SK-N-SH (cell line): ENCODE results near the gene PPP1R14B. TPM values are rescaled to one million over a fixed set of nuclear protein-coding genes. Genes with fewer than 3 reads are reported as not detected.

Experiments
- CTCF ChIA-PET: fragments of 300-600, 350-600 bp; formaldehyde crosslinking; extraction: SDS; loops from one replicate; lab custom pipeline; 2021; lab: Yijun Ruan, JAX
- POLR2A ChIA-PET: fragments of 350-600 bp; sonication (Branson Sonifier 250); formaldehyde crosslinking; extraction: SDS; loops from one replicate; lab custom pipeline; 2020; ENCODE audit warnings: antibody characterized with exemption, inconsistent platforms; lab: Yijun Ruan, JAX
- DNase-seq: peaks from one replicate; pipeline ENCODE4 v3.0.0; 2012
- H2AFZ ChIP-seq: fragments of 200-600 bp; sonication (generic); 2 replicates; pipeline ENCODE4 v1.8.1; 2016; ENCODE audit warnings: antibody characterized with exemption, mild to moderate bottlenecking, low read depth
- H3F3A ChIP-seq: fragments of 200-600 bp; sonication (generic); replicated peaks from 2 replicates; pipeline ENCODE3; 2016; ENCODE audit warnings: antibody characterized with exemption, mild to moderate bottlenecking; ENCODE audit not compliant: insufficient read depth
- H3K27ac ChIP-seq, 2 experiments: fragments of 200-500 bp in 1 of 2; fragments of 200-600 bp in 1 of 2; sonication (Bioruptor generic) in 1 of 2; sonication (generic), shearing (Covaris generic) in 1 of 2; 2 replicates each; pipeline versions ENCODE4 v1.5.1 to v1.6.1; 2014 to 2016; ENCODE audit warnings: low read depth in 2 of 2, inconsistent platforms in 1 of 2, low read length in 1 of 2, mild to moderate bottlenecking in 1 of 2, mixed read lengths in 1 of 2
- H3K27me3 ChIP-seq: fragments of 200-600 bp; sonication (generic), shearing (Covaris generic); 2 replicates; pipeline ENCODE4 v1.6.1; 2016; ENCODE audit warnings: mixed run types; ENCODE audit not compliant: insufficient read depth
- H3K36me3 ChIP-seq, 2 experiments: fragments of 200-500 bp in 1 of 2; fragments of 200-600 bp in 1 of 2; sonication (Bioruptor generic) in 1 of 2; sonication (generic) in 1 of 2; replicated peaks in 1 of 2; 2 replicates each; pipeline versions ENCODE3 to v1.5.1; 2014 to 2016; ENCODE audit warnings: low read length in 1 of 2, mild to moderate bottlenecking in 1 of 2; ENCODE audit not compliant: insufficient read depth in 2 of 2, control insufficient read depth in 1 of 2
- H3K4me1 ChIP-seq, 2 experiments: fragments of 200-500 bp in 1 of 2; fragments of 200-600 bp in 1 of 2; sonication (Bioruptor generic) in 1 of 2; sonication (generic), shearing (Covaris generic) in 1 of 2; 2 replicates each; pipeline versions ENCODE4 v1.5.1 to v1.6.1; 2014 to 2016; ENCODE audit warnings: low read depth in 1 of 2, low read length in 1 of 2, mixed run types in 1 of 2; ENCODE audit not compliant: insufficient read depth in 2 of 2, control insufficient read depth in 1 of 2
- H3K4me2 ChIP-seq: fragments of 200-600 bp; sonication (generic), shearing (Covaris generic); 2 replicates; pipeline ENCODE4 v1.6.1; 2017; ENCODE audit warnings: mixed run types
- H3K4me3 ChIP-seq, 2 experiments: fragments of 200-500 bp in 1 of 2; fragments of 200-600 bp in 1 of 2; sonication (Bioruptor generic) in 1 of 2; sonication (generic), shearing (Covaris generic) in 1 of 2; 2 replicates each; pipeline versions ENCODE4 v1.5.1 to v1.8.1; 2014 to 2016; ENCODE audit warnings: low read depth in 2 of 2, inconsistent platforms in 1 of 2, low read length in 1 of 2, mild to moderate bottlenecking in 1 of 2, mixed read lengths in 1 of 2, moderate library complexity in 1 of 2
- H3K79me2 ChIP-seq: fragments of 200-600 bp; sonication (generic); 2 replicates; pipeline ENCODE4 v1.8.1; 2017; ENCODE audit warnings: mild to moderate bottlenecking; ENCODE audit not compliant: insufficient read depth
- H3K9ac ChIP-seq: fragments of 200-600 bp; sonication (generic); 2 replicates; pipeline ENCODE4 v1.6.1; 2017; ENCODE audit warnings: mixed run types
- H3K9me2 ChIP-seq: fragments of 200-600 bp; sonication (generic); 2 replicates; pipeline ENCODE4 v1.6.1; 2017; ENCODE audit warnings: mixed run types
- H3K9me3 ChIP-seq: fragments of 200-600 bp; sonication (generic); 2 replicates; pipeline ENCODE4 v1.6.1; 2017; ENCODE audit warnings: mixed run types, mild to moderate bottlenecking, moderate library complexity
- H4K20me1 ChIP-seq: fragments of 200-600 bp; sonication (generic); 2 replicates; pipeline ENCODE4 v1.6.1; 2017; ENCODE audit warnings: mild to moderate bottlenecking, mixed run types; ENCODE audit not compliant: insufficient read depth
- CHD2 ChIP-seq: fragments of 150-350 bp; IDR thresholded peaks from 2 replicates; pipeline ENCODE4 v1.6.1; 2018; ENCODE audit warnings: low read length; ENCODE audit not compliant: partially characterized antibody
- CTCF ChIP-seq: fragments of 200-600 bp; sonication (generic); IDR thresholded peaks from 2 replicates; pipeline ENCODE4 v1.6.1; 2017; ENCODE audit warnings: antibody characterized with exemption, mild to moderate bottlenecking, moderate library complexity
- ELF1 ChIP-seq: IDR thresholded peaks from 2 replicates; pipeline ENCODE4 v1.4.0; 2012
- FOXM1 ChIP-seq: IDR thresholded peaks from 2 replicates; pipeline ENCODE4 v1.4.0; 2012; ENCODE audit warnings: low read depth, mild to moderate bottlenecking
- GATA2 ChIP-seq: sonication (generic); formaldehyde crosslinking; IDR thresholded peaks from 2 replicates; pipeline ENCODE4 v1.5.0; 2020; ENCODE audit warnings: mild to moderate bottlenecking, missing genetic modification reagents
- MAX ChIP-seq: IDR thresholded peaks from 2 replicates; pipeline ENCODE4 v1.4.0; 2012; ENCODE audit warnings: low read depth
- MEF2A ChIP-seq: IDR thresholded peaks from 2 replicates; pipeline ENCODE4 v1.4.0; 2012; ENCODE audit warnings: low read depth, borderline replicate concordance
- MXI1 ChIP-seq: IDR thresholded peaks from 2 replicates; pipeline ENCODE4 v1.6.1; 2012; ENCODE audit warnings: mild to moderate bottlenecking, low read depth, low read length, improper control_type of control experiment
- POLR2AphosphoS5 ChIP-seq: IDR thresholded peaks from 2 replicates; pipeline ENCODE4 v1.6.1; 2012; ENCODE audit warnings: low read depth, low read length
- RAD21 ChIP-seq: IDR thresholded peaks from 2 replicates; pipeline ENCODE4 v1.6.1; 2012; ENCODE audit warnings: mild to moderate bottlenecking, low read length
- RCOR1 ChIP-seq: fragments of 150-350 bp; IDR thresholded peaks from 2 replicates; pipeline ENCODE4 v1.6.1; 2017; ENCODE audit warnings: antibody characterized with exemption, low read length
- REST ChIP-seq: IDR thresholded peaks from 2 replicates; pipeline ENCODE4 v1.6.1; 2012; ENCODE audit warnings: mild to moderate bottlenecking, low read depth, low read length, moderate library complexity
- SIN3A ChIP-seq: IDR thresholded peaks from 2 replicates; pipeline ENCODE4 v1.6.1; 2012; ENCODE audit warnings: low read depth, mild to moderate bottlenecking, low read length, moderate library complexity, borderline replicate concordance
- SMC3 ChIP-seq: IDR thresholded peaks from 2 replicates; pipeline ENCODE4 v1.6.1; 2012; ENCODE audit warnings: low read depth, low read length, improper control_type of control experiment
- TAF1 ChIP-seq: IDR thresholded peaks from 2 replicates; pipeline ENCODE4 v1.6.1; 2012; ENCODE audit warnings: low read depth, mild to moderate bottlenecking, low read length, moderate library complexity, borderline replicate concordance
- TCF12 ChIP-seq: IDR thresholded peaks from 2 replicates; pipeline ENCODE4 v1.4.0; 2012
- USF2 ChIP-seq: fragments of 150-350 bp; IDR thresholded peaks from 2 replicates; pipeline ENCODE4 v1.6.1; 2017; ENCODE audit warnings: antibody characterized with exemption, low read length, low read depth, borderline replicate concordance
- ZBTB33 ChIP-seq: IDR thresholded peaks from 2 replicates; pipeline ENCODE4 v1.4.0; 2012; ENCODE audit warnings: low read depth, borderline replicate concordance
- WGBS: methylation state at CpG from one replicate; pipeline ENCODE4 v1.1.6; 2017; ENCODE audit warnings: low lambda C conversion rate; 5-methylcytosine and 5-hydroxymethylcytosine counted together
- polyA plus RNA-seq, 3 experiments: library from polyadenylated mRNA; depleted of rRNA; stranded (reverse); fragments of >200 nt; gene quantifications; 2 replicates each; pipeline ENCODE4 v1.2.3, GENCODE V29; 2012

The PPP1R14B gene
- polyA plus RNA-seq, 1 of the 3 experiments (the other 2 are of a cell fraction), result 523 TPM

- Histone ChIP-seq H3K79me2 (peaks cover 10% of the 10 kb centered on the region), H3K27me3 (peaks cover 15% of the 10 kb centered on the region), H4K20me1 (no peaks in the 10 kb centered on the region), H3K9me2 (no peaks in the 10 kb centered on the region), H3K4me3 (no peak overlapping the region), H2AFZ (no peak overlapping the region), H3K36me3 (no peaks in the 10 kb centered on the region), H3F3A (peaks cover 16% of the 10 kb centered on the region), H3K27ac (no peak overlapping the region), H3K9ac (no peak overlapping the region), H3K9me3 (no peaks in the 10 kb centered on the region), H3K4me2 (no peak overlapping the region), H3K4me1 (peaks cover 8 to 22% of the 10 kb centered on the region in 2 experiments; a peak in 2 of 4 replicates)
- TF ChIP-seq FOXM1, result no peak
- no peak for TF ChIP-seq POLR2AphosphoS5
- no peak for DNase-seq
- ChIA-PET CTCF (interaction anchor here (1.1 to 12.2 kb wide), 5 partner anchors 14 to 85 kb away, joined by 3 to 196 read pairs (median 13); partner anchors contain the start of genes CATSPERZ, ESRRA, PLCB3 and PRDX5), POLR2A (interaction anchor here (0.8 kb wide), 1 partner anchor 25 kb away, joined by 3 read pairs; no protein-coding TSS in a partner anchor)
- WGBS, result 90% methylated on average over 2 of the region's 13 CpGs
Observed at GRCh38 chr11:64289002-64289564, 42.3 kb upstream of the PPP1R14B start.

GRCh38 chr11:64288353-64288750, 41.6 kb upstream of the PPP1R14B start:
- H3K4me2 ChIP-seq, result no peak overlapping the region
- H3K9me3 ChIP-seq, result no peaks in the 10 kb centered on the region
- CTCF ChIA-PET, result interaction anchor here (2.2 to 12.2 kb wide), 3 partner anchors 15 to 29 kb away, joined by 7 to 196 read pairs (median 43); partner anchors contain the start of genes CATSPERZ, ESRRA, PRDX5 and TRMT112
- H3K27me3 ChIP-seq, result peaks cover 15% of the 10 kb centered on the region; the same call in 1 of the 2 replicates
- 79% methylated on average over 3 of the region's 9 CpGs for WGBS
- no peak overlapping the region for H3K4me3 ChIP-seq
- no peak overlapping the region for H3K9ac ChIP-seq
- DNase-seq, result no peak
- peaks cover 8 to 30% of the 10 kb centered on the region in 2 experiments; a peak in 2 of 4 replicates for H3K4me1 ChIP-seq
- H3K36me3 ChIP-seq, result no peaks in the 10 kb centered on the region
- H2AFZ ChIP-seq, result no peak overlapping the region
- H3K9me2 ChIP-seq, result no peaks in the 10 kb centered on the region
- H3F3A ChIP-seq, result peaks cover 16% of the 10 kb centered on the region
- POLR2A ChIA-PET, result no interaction called here
- no peak for TF ChIP-seq RCOR1
- TF ChIP-seq CTCF, result no peak
- TF ChIP-seq USF2, result no peak
- no peak for TF ChIP-seq SIN3A
- no peak for TF ChIP-seq REST
- no peak for TF ChIP-seq SMC3
- no peak for TF ChIP-seq MXI1
- TF ChIP-seq MAX, result no peak
- no peak for TF ChIP-seq ZBTB33
- TF ChIP-seq TAF1, result no peak
- TF ChIP-seq ELF1, result no peak
- no peak for TF ChIP-seq GATA2
- no peak for TF ChIP-seq MEF2A
- TF ChIP-seq TCF12, result no peak
- no peak for TF ChIP-seq CHD2
- TF ChIP-seq RAD21, result no peak
- peaks cover 18% of the 10 kb centered on the region for H3K79me2 ChIP-seq
- no peak overlapping the region for H3K27ac ChIP-seq
- no peaks in the 10 kb centered on the region for H4K20me1 ChIP-seq
